SKM-1 treated with dmso at 0.1 percent for 144 hours (cell line): ENCODE results near the gene WWC1.
"Not testable (repeated sequence)": the region's sequence is repeated elsewhere in the genome, so short reads cannot be mapped to it uniquely, and the experiment has no call there.

Experiments used
- DNase-seq: peaks from one replicate; lab custom pipeline; 2025; ENCODE audit not compliant: unreplicated experiment; lab: John Stamatoyannopoulos, UW

Gene WWC1

DNA sequence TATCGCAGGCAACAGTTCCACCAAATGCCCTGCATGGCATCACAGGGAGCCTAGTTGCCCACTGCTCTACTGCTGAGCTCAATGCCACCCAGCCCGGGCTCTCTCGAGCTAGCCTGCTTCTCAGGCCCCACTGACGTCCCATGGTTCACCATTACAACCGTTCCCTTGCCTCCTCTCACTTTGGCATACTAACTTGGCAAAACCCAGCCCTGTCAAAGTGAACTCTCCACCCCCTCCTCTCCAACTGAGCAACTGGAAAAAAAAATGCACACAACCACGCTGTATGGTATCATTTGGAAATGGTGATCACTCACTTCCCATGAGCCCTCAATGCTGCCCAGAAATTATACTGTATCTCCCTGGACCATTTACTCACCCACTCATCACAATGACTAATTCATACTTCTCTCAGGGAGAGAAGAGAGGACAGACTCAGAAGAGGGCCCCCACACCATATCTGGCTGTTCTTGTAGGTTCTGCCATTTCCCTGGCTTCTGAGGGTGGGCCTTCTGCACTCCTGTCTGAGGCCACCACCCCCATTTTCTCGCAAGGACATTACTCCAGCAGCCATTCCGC, 143.4 kb downstream of the WWC1 start:
- DNase-seq = no peak

DNA sequence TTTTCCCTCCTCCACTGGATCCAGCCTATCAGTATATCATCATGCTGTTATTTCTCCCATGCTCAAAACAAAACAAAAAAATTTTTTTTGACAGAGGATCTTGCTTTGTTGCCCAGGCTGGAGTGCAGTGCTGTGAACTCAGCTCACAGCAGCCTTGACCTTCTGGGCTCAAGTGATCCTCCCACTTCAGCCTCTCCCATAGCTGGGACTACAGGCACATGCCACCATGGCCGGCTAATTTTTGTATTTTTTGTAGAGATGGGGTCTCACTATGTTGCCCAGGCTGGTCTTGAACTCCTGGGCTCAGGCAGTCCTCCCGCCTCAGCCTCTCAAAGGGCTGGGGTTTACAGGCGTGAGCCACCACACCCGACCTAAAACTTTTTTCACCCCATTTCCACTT, 143.9 kb downstream of the WWC1 start:
- not testable (repeated sequence) for DNase-seq

DNA sequence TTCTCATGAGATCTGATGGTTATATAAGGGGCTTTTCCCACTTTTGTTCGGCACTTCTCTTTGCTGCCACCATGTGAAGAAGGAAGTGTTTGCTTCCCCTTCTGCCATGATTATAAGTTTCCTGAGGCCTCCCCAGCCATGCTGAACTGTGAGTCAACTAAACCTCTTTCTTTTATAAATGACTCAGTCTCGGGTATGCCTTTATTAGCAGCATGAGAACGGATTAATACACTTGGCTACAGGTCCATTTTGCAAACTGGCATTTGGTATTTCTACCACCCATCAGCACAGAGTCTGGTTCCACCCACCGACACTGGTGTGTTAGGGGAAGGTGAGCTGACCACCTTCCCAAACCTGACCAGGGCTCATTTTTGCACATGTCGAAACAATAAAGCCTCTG, 146.9 kb downstream of the WWC1 start:
- DNase-seq = no peak

DNA sequence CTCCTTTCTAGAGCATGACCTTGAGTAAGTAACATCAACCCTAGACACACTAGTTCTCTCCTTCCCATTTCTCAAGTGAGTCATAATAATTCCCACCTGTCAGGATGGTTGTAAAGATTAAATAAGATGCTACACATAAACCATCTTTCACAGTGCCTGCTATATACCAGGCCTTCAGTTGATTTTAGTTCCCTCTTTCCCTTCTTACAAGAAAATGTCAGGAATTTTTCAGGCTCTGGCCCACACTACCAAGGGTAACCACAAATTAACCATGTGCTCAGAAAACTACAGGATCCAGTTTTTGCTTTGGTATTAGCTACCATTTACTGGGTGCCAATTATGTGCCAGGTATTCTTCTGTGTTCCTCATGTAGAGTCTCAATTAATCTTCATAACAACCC, 152.1 kb downstream of the WWC1 start:
- no peak for DNase-seq

DNA sequence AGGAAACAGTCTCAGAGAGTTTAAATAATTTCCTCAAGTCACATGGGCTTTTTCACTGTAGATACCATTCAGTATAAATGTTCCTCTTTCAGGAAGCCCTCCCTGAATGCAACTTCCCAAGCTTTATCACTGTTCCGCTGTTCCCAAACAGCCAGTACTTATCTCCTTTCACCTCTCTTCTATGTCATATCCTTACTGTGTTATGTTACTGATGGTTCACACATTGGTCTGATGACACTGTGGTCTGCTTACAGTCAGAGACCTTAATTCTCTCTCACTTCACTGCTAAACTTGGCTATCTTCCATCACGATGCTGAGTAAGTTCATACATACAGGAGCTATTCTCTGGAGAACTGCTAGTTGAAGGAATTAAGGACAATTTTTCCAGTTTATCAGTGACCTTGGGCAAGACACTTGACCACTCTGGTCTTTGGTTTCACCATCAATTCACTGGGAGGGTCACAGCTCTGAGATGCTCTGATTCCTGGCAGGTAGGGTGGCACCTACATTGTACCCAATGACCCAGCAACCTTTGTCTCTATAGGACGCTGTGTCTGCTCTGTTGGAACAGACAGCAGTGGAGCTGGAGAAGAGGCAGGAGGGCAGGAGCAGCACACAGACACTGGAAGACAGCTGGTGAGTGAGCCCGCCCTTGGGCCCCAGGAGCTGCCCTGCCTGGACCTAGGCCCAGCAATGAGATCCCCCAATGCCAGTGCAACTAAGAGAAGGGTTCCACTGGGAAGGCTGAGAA, 152.7 kb downstream of the WWC1 start:
- no peak for DNase-seq

DNA sequence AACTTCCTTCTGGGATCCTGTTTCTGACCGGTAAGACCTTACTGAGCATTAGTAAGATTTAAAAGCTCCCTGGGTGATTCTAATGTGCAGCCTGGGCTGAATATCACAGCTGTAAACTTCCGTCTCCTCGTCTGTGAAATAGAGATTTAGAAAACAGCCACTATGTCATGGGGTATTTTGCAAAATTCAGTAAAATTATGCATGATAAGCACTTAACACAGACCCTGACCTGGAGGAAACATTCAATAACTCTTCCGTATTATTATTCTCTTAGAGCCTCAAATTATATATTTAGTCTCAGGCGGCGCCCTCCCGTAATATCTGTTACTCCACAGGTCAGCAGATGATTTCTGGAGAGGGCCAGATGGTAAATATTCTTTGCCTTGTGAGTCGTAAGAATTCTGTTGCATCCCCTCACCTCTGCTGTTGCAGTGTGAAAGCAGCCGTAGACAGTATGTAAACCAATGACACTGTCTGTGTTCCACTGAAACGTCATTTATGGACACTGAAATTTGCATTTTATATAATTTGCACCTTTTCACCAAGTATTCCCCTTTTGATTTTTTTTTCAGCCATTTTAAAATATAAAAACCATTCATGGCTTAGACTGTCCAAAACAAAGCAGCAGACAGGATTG, 155.7 kb downstream of the WWC1 start:
- no peak for DNase-seq

DNA sequence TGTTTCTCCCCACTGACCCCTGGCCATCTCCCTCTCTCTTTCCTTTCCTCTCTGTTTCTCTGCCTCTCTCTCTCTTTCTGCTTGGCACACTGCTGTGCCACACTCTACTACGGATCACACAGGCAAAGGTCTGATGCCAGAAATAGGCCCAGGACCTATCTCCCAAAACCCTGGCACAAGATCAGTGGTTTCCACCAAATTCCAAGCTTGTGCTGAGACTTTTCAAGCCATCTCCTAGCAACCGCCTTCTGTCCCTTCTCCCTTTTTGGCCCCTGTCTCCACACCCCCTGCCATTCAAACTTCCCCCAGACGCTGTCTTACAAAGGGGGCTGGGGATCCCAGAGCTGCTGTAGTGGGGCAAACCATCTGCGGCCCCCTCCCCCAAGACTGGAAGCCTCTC, 156.4 kb downstream of the WWC1 start:
- DNase-seq = no peak

DNA sequence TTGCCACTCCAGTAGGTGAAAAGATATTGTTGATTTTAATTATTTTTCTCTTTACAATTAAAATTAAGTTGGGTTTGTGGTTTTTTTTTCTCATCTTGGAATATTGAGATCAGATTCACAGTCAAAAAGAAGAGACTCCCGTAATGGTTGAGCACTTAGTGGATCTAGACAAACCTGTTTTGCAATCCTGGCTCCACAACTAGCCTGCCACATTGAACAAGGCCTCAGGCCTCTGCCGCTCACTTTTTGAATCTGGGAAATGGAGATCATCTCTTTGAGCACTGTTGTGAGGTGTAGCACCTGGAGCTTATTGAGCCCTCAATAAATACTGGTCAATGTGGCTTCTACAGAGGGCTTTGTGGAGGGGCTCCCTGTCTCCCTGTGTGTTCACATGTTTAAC, 157.7 kb downstream of the WWC1 start:
- no peak for DNase-seq

DNA sequence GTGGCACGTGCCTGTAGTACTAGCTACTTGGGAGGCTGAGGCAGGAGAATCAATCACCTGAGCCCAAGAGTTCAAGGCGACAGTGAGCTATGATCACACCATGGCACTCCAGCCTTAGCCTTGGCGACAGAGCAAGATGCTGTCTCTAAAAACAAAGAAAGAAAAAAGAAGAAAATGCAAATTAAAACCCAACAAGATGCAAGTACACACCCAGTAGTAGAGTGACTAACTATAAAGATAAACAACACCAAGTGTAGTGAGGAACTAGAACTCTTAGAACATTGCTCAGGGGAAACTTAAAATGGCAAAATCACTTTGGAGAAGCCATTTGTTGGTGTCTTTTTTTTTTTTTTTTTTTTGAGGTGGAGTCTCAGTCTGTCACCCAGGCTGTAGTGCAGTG, 160.1 kb downstream of the WWC1 start:
- no peak for DNase-seq

DNA sequence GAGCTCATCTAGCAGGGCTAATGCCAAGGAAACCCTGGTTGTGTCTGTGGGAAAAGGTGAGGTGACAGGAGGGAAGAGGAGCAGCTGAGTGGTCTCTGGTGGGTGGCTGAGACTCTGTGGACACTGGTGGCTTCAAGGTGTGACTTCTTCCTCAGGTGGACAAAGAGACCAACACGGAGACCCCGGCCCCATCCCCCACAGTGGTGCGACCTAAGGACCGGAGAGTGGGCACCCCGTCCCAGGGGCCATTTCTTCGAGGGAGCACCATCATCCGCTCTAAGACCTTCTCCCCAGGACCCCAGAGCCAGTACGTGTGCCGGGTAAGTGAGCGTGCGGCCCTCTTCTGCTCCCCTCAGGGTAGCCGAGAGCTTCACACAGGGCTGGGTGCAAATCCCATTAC, 163.8 kb downstream of the WWC1 start:
- no peak for DNase-seq

DNA sequence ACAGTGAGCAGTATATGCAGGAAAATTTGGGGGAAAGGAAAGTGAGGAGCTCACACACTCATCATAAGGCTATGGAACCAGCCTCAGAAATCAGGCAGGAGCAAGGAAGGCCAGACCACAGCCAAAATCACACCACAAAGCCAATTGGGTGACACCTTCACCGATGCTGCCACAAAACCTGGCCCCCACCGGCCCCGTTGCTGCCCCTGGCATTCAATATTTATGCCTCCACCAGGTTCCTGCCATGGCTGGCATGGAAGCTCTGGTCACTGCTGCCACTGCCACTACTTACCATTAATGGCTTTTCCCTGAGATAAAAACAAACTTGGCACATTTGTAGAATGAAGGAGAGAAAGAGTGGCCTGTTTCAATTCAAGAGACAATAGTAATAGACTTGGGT, 166.1 kb downstream of the WWC1 start:
- DNase-seq = no peak

DNA sequence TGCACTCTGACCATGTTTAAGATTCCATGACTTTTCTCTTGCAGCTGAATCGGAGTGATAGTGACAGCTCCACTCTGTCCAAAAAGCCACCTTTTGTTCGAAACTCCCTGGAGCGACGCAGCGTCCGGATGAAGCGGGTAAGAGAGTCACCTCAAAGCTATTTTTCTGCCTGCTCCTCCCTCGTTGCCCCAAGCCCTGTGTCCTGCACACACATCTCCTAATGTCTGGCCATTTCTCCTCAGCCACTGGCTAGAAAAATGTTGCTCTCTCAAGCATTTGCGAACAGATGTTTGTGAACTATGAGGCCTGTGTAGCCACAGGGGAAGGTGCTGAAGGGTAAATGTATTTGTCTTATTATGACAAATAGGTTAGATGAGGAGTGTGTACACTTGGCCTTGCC, 169.2 kb downstream of the WWC1 start:
- DNase-seq = no peak

DNA sequence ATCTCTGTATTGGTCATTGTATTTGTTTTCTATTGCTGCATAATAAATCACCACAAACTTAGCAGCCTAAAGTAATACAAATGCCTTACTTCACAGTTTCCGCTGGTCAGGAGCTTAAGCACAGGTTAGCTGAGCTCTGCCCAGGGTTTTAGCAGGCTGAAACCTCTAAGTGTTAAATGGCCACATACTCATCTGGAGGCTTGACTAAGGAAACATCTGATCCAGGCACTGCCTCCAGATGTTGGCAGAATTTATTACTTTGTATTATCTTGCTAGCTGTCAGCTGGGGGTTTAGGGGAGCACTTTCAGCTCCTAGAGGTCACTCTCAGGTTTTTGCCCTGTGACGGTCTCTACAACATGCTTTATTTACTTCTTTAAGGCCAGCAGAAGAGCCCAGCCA, 171.6 kb downstream of the WWC1 start:
- no peak for DNase-seq

DNA sequence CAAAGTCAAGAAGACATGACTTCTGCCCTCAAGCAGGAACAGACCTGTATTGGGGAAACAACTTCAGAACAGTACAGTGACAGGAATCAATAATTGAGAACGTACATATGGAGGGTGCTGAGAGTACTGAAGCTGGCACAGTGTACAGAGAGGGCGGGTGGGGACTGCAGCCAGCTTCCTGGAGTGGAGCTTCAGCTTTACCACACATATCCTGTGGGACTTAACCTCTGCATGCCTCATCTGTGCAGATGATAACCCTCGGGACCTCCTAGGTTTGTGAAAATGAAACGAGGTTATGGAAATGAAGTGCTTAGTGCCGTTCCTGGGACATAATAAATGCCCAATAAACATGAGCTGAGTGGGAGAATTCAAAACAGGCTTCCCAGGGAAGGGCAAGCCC, 172.8 kb downstream of the WWC1 start:
- DNase-seq = no peak

DNA sequence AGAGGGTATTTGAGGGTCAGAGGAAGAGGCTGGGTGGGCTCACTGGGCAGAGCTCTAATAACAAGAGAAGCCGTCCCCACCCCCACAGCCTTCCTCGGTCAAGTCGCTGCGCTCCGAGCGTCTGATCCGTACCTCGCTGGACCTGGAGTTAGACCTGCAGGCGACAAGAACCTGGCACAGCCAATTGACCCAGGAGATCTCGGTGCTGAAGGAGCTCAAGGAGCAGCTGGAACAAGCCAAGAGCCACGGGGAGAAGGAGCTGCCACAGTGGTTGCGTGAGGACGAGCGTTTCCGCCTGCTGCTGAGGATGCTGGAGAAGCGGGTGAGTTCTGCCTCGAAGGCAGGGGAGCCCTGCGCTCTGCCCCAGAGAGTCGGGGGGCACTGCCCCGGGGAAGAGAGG, 173.2 kb downstream of the WWC1 start:
- no peak for DNase-seq

DNA sequence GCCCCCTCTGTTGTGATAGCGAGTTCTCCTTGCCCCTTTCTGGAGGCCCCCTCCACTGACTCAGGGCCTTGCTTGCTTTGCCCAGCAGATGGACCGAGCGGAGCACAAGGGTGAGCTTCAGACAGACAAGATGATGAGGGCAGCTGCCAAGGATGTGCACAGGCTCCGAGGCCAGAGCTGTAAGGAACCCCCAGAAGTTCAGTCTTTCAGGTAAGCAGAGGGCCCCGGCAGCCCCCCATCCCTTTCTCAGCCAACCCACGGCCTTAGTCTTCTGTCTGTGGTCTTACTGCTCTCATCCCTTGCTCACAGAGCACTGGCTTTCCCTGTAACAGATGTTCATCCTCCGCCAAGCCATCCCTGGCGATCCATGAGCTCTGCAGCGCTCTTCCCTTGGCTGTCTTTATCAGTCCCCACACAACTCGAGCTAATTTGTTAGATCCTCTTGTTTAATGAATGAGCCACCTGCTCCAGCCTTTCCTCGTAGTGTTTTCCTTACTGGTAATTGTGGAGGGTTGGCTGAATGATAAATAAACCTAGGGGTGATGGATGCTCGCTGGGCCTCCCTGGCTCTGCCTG, 176.4 kb downstream of the WWC1 start:
- no peak for DNase-seq

DNA sequence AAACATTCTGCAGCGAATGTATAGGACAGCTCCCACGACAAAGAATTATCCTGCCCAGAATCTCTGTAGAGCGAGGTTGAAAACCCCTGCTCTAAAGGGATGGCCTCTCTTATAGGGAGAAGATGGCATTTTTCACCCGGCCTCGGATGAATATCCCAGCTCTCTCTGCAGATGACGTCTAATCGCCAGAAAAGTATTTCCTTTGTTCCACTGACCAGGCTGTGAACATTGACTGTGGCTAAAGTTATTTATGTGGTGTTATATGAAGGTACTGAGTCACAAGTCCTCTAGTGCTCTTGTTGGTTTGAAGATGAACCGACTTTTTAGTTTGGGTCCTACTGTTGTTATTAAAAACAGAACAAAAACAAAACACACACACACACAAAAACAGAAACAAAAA, 177.4 kb downstream of the WWC1 start:
- DNase-seq = no peak

DNA sequence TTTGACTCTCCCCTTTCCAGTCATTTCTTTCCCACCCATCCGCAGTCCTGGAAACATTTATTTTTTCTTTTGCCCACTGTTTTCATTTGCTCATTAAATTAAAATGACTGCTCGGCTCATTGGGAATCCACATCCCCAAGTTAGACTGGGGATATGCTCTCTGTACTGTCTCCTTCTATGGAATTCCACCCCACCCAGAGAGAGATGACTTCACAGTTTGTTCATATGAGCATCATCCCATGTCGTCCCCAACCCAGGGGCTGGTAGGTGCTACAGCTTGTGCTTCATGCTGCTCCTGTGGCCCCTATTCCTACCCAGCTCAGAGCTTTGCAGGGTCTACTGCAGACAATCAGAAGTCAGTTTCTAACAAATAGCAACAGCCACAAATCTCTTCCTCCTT, 178.4 kb downstream of the WWC1 start:
- DNase-seq = no peak

DNA sequence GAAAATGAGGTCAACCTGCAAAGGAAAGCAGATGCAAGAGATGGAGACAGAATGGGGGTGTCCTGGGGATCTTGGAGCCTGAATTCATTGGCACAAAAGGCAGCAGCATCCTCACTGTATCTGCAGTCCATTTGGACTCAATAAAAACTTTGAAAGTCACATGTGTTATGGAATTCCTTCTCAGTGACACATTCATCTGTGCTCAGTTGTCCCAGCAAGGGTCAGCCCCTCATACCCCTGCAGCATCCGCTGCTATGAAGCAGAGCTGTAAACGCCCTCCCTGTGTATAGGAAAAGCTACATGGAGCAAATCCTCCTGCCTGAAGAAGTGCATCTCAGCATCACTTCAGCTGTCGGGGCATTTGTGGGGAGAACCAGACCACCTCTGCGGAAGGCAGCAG, 180.3 kb downstream of the WWC1 start:
- DNase-seq = no peak

DNA sequence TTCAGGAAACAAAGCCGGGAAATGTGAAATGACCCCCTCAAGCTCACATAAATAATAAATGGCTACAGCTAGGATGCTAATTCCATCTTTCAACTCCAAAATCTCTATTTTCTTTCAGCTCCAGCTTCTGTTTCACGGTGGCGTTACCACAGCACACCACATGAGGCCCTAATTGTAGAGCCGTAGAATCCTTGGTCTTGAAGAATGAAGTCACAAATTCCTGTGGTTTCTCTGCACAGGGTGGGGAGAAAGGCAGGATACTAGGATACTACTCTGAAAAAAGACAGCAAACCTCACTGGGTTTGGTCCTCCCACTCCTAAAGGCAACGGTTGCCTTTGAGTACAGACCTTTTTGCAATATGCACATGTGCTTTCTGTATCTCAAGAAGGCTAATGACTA, 180.9 kb downstream of the WWC1 start:
- DNase-seq = no peak

DNA sequence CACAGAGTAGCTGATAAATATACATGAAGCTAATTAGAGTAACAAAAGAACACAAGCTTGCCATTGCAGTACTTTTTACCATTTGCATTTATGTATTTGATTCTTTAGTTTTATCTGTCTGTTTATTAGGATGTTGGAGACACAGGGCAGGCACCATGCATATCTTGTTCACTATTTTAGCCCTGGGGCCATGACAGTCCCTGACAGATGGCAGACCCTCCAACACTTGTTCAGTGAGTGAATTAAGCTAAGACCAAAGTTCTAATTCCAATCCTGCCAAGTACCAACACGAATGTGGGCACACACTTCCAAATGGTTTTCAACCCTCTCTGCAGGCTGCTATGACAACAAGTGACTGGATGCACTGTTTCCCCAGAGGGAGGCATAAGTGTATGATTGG, 182.9 kb downstream of the WWC1 start:
- DNase-seq = no peak

DNA sequence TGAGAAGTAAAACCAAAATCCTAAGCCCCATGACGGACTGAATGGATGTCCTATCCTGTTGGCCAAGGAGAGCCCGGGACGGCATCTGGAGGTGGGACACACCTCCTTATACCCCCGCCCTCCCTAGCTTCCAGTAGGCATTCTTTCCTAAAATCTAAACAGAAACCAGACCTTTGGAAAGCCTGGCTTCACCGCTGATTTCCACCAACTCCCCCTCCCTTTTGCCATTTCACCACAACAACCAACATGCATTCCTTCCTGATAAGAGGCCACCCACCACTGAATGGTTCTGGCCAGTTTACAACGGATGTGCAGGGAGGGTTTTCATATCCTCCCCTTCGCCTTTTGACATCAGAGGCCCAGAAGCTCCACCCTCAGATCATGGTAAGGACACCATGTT, 185.6 kb downstream of the WWC1 start:
- DNase-seq = no peak
